IPS DF 4.7 (cell line): ENCODE measurements around the gene C1orf87.
"Not testable (repeated sequence)": the region's sequence is repeated elsewhere in the genome, so short reads cannot be mapped to it uniquely, and the experiment has no call there.

Source experiments
- DNase-seq: peaks from one replicate; pipeline ENCODE4 v3.0.0-alpha.2; 2013; ENCODE audit warnings: low spot score; ENCODE audit errors: extremely low read depth

Gene C1orf87

GRCh38 chr1:59994302-59995198 is 79.0 kb downstream of the C1orf87 start:
- DNase-seq = no peak

- DNase-seq = no peak
Observed at GRCh38 chr1:59992040-59992820, 81.3 kb downstream of the C1orf87 start.

DNA sequence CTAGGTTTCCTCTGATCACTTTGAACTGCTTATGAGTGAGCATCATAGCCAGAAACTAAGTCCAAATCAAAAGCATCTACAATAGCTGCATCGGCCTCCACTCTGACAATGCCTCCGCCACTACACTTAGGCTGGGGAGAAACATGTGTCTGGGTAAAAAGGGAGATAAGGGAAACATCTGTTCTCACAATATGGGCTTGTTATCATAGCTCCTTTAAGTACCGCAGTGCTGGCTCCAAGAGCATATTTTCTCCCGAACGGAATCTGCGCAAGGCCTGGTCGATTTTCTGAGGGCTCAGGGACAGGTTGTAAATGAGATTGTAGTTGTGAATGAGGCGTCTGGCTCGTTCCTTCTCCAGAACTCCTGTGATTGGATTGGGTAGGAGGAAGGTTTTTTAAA is 83.1 kb downstream of the C1orf87 start:
- DNase-seq = no peak

DNA sequence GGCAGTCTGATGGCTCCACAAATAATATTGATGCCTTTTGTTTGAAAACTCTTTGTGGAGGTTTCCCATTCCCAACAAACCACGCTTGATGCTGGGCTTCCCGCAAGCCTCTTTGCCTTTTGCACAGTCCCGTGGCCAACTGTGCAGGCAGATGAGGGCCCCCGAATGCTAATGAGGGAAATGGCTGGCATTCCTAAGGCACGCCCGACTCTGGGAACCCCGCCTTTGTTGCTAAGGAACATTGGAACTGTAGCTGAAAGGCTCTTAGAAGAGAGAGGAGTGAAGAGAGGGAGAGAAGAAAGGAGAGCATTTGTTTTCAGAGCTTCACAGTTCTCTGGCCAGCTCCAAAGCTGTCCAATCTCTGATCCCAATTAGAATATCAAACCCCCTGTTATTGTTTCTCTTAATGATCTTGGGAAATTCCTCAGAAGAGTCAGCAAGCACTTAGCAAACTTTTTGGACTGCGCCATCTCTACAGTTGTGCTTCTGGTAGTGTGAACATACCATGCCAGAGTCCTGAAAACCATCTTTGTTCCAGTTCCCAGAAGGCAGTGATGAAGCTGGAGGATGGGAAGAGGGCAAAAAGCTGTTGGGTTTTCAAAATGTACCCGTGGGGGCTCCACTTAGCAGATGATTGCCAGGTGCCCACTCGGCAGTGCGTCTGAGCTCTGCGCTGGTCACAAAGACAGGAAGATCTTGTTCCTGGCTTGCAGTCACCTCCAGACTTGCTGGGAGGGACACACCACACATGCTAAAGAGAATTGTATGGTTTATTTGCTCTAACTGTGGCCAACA is 86.9 kb downstream of the C1orf87 start:
- DNase-seq = no peak

DNA sequence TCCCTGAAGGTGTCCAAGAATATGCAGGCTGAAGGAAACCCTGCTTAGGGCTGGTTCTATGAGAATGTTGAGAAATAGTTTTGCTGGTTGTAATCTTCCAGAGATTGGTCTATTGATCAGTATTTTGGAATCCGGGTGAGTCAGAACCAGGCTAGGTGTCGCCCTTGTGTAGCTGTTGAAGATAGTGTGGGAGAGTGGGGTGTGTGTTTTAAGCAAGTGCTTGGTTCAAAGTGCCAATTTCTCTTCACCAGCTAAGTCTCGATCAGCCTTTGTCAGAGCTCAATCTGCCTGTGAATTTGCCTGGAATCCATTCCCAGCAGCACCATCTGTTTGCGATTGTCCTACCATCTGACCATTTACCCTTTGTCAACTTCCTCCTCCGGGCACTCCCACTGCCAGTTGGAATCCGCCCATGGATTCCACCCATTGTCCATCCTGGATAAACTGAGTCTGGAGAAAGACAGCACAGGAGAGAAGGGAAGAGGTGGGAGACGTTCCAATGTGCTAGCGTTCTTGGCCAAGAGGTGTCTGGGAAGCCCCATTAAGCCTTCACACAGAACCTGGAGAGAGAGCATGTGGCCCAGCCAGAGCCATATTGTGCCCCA is 87.6 kb downstream of the C1orf87 start:
- DNase-seq = no peak

GRCh38 chr1:59979666-59980065 is 93.9 kb downstream of the C1orf87 start:
- no peak for DNase-seq

GRCh38 chr1:59978511-59978910 is 95.1 kb downstream of the C1orf87 start:
- no peak for DNase-seq

DNA sequence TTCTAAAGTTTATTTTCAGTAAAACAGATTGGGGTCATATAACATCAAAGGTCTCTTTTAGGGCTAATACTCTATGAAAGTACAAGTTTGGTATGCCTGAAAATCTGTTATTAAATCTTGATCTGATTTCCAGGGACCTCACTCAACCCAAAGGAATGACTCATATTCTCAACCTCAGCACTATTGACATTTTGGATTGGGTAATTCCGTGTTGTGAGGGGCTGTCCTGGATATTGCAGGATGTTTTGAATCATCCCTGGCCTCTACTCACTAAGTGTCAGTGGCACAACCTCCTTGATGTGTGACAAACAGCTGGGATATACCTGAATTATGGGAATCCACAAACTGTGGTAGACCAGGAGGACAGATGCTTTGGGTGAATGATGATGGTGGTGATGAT is 95.5 kb downstream of the C1orf87 start:
- no peak for DNase-seq

- no peak for DNase-seq
Observed at GRCh38 chr1:59977075-59977410, 96.5 kb downstream of the C1orf87 start.

DNA sequence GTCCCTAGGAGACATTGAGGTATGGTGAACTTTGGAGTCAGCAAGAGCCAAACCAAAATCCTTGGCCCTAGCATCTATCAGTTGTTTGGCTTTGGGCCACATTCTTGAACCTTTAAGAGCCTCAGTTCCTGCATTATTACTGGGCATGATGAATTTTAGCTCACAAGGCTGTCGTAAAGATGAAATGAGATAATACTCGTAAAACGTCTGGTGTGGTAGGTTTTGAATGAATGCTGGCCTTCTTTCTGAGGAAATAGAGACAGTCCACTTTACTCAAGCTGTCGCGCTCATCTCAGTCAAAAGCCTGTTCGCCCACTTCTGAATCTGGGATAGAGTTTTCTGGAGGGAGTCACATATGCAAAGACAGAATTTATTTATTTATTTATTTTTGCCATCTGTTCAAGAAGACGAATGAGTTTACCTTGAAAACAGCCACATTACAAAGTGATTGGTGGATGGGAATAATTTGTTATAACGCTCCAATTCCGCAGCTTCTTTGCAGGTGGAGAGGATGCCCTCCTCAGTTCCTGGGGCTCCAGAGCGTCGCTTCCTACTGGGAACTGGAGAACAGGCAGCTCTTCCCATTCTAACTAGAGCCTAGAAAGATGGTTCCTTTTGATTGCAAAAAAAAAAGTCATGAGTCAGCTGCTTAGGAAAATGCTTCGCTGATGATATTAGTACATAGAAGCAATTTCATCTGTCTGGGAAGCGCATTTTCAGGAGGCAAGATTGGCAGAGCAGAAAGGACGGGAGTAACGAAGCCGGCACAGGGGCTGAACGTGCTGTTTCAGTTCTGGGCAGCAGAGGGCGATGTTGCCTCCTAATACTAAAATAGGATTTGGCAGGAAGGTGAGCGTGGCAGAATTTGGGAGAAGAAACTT is 97.1 kb downstream of the C1orf87 start:
- DNase-seq = no peak

DNA sequence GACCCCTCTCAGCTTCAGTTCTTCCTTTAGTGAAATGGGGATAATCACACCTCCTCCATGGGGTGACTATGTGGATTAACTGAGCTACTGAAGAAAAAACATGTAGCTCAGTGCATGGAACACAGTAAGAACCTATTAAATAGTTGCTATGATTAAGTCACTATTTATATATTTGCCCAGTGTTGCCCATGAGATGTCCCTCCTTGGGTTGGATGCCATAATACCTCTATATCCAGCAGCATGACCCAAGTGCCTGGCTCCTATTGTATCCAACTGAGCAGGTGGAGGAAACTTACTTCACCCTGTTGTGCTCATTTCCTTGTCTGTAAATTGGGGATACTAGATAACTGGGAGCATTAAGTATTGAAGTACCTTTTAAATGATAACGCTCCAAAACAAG is 99.9 kb downstream of the C1orf87 start:
- DNase-seq = no peak

DNA sequence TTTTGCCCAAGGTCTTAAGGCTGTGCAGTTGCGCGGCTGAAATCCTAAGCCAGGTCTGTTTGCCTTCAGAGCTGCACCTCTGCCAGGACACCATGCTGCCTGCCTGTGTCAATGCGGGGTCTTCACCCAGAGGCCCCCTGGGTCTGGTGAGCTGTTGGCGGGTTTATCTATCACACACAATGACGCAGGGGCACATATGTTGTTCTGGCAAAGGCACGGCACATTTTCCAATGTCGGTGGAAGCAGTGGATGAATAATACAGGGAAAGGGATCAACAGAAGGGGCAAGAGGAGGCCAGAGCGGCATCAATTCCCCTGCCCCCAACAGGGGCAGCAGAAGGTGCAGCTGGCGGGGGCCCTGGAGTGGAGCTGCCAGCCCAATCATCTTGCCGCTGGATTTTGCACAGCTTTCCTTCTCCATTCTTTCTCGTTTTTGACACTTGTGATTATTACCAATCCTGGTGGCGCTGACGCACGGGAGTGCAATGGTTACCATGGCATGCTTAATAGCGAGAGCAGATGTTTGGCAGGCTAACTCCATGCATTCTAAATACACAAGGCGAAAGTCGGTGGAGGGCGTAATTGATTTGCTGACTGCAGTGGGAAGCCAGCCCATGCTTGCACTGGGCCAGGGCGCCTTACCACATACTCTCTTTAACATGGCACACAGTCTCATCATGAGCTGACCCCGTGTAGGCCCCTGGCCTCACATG is 101.2 kb downstream of the C1orf87 start:
- no peak for DNase-seq

GRCh38 chr1:59971464-59971911 is 102.1 kb downstream of the C1orf87 start:
- peak; percentile 30 for DNase-seq

GRCh38 chr1:59969542-59970175 is 103.9 kb downstream of the C1orf87 start:
- not testable (repeated sequence) for DNase-seq

DNA sequence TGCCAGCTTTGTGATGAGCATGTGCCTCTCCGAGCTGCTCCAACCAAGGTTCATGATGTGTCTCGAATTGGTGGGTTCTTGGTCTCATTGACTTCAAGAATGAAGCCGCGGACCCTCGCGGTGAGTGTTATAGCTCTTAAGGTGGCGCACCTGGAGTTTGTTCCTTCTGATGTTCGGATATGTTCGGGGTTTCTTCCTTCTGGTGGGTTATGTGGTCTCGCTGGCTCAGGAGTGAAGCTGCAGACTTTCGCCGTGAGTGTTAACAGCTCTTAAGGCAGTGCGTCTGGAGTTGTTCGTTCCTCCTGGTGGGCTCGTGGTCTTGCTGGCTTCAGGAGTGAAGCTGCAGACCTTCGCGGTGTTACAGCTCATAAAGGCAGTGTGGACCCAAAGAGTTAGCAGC is 104.8 kb downstream of the C1orf87 start:
- not testable (repeated sequence) for DNase-seq

GRCh38 chr1:59967780-59968179 is 105.8 kb downstream of the C1orf87 start:
- no peak for DNase-seq

DNA sequence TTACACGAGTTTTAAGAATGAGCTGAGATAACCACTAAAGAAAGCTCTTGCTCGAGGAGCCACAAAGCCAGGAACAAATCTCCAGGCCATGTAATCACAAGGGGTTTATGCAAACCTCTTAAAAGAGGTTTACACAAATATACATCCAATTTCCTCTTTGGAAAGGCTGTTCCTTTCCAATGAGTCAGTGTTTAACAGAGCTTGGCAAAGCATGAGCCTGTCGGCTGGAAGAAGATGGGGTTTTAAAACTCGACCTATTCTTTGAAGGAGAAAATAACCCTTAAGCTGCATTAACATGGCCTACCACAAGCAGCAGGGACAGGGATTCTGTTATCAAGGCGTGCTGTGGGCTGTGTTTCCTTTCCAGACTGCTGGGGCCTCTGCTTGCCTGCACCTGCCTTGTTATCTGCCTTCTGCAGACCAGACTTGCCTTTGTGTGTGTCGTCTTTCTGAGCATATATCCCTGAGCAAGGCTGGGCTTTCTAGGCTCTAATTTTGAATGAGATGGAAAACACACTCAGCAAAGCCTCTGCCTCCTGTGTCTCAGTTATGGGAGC is 106.4 kb downstream of the C1orf87 start:
- DNase-seq = no peak

GRCh38 chr1:59952065-59952464 is 121.5 kb downstream of the C1orf87 start:
- no peak for DNase-seq

GRCh38 chr1:59949648-59950047 is 123.9 kb downstream of the C1orf87 start:
- DNase-seq = no peak
